Measurements from ENCODE around the gene COBL.
"Not testable (repeated sequence)": the region's sequence is repeated elsewhere in the genome, so short reads cannot be mapped to it uniquely, and the experiment has no call there.

COBL gene

DNA sequence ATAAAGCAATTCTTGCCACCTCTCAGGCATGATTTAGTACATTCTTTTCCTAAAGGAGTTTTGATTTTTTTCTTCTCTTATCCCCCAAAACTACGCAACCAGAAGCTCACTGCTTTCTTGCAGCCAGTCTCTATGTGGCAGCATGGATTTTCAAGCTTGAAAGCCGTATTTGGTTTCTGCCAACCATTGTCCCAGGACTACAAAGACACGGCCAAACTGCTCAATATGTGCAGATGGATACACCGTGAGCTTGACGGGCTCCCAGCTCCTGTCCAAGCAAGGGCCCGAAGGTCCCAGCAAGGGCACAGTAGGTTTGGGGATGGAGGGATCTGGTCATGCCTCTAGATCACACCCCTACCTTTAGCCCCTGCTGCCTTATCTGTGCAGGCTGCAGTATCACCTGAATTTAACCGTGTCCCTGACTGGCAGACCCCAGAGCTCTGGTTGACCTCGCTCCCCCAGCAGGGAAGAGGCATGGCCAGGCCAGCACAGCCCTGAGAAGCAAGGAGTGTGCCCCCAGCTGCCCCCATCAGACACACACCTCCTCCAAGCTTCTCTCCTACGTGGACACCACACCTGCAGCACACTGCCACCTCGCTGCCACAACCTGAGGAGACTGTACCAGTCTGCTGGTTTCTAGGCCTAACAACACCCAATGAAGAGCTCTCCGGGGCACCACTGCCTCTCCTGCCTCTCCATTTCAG lies 86.8 kb downstream of the COBL start:
- no peak for DNase-seq (ENCODE audit: low read depth)

DNA sequence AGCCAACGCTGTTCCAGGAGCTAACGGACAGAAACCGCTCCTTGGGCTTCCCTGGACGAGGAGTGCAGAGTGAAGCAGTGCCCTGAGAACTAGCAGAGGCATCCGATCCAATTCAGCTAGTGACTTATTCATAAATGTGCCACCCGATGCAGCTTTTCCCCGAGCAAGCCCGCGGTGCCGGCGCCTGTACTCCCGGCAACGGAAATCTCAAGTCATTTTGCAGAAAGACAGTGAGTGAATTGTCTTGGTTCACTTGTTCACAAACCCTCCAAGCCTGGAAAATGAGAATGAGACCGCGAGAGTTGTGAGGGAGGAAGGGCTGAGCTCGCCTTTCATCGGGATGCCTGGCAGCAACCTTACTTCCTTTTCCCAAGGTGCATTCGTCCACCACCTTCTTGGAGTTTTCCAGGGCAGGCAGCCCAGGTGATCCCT lies 87.5 kb downstream of the COBL start:
- no peak for DNase-seq (ENCODE audit: low read depth)

DNA sequence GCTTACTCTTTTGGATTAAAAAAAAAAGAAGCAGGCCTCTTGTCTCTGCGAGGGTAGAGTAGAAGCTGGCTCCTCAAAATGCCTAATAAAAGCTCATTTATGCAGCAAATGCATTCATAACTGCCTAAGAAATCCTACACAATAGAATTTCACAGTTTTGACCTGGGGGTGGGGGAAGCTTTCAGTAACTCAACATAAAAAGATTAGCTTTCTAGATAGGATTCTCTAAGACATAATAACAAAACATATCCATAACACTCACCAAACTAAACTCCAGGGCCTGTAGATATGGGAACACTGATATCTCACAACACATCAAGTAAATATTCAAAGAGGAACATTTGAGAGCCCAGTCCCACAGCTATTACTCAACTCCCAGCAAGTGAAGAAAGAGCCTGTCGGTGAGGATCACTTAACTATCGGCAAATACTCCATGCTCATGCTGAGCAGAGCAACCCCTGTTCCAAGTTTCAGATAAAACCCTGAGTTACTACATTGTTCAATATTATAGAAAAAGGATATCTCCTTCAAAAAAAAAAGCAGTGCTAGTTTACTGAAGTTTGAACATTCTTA lies 88.1 kb downstream of the COBL start:
- no peak for DNase-seq (ENCODE audit: low read depth)

DNA sequence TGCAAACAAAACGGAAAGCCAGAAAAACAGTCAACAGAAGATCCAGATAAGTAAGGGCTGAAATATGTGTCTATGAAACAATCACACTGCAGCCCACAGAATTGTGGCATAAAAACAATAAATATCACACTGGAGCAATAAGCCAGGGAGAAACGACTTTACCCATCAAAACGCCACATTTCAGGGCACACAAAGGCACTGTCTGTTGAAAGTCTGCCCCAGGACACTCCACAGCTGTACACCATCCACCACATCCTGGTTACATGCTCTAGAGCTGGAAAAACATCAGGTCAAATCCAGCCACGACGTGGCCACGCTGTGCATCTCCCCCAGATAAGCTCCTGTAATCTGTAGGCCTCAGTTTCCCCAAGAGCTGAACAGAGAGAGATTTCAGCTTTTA lies 88.7 kb downstream of the COBL start:
- no peak for DNase-seq (ENCODE audit: low read depth)

DNA sequence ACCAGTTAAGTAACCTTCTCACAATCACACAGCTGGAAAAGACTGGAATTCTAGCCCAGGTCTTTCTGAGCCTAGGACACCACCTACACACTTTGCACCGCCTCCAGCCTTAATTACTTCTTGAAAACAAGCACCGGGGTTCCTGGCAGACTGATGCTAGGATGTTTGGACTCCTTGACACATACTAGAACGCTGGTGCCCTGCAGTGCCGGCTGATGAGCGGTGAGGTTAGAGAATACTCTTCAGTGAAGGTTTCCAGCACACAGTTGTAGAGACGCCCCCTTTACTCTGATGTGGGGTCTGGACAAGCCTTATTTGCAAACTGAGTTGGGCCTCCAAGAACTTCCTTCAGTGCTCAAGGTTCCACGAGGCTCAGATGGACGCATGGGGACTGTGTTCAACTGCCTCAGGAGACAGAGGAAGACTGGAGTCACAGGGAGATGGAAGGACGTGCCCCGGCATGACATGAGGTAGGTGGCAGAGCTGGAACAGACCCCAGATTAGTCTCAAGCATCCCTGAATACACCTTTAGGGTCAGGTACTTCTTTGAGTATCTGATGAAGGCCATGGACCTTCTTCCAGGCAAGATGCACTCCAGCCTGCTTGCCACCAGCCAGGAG lies 89.6 kb downstream of the COBL start:
- DNase-seq (ENCODE audit: low read depth), result no peak

DNA sequence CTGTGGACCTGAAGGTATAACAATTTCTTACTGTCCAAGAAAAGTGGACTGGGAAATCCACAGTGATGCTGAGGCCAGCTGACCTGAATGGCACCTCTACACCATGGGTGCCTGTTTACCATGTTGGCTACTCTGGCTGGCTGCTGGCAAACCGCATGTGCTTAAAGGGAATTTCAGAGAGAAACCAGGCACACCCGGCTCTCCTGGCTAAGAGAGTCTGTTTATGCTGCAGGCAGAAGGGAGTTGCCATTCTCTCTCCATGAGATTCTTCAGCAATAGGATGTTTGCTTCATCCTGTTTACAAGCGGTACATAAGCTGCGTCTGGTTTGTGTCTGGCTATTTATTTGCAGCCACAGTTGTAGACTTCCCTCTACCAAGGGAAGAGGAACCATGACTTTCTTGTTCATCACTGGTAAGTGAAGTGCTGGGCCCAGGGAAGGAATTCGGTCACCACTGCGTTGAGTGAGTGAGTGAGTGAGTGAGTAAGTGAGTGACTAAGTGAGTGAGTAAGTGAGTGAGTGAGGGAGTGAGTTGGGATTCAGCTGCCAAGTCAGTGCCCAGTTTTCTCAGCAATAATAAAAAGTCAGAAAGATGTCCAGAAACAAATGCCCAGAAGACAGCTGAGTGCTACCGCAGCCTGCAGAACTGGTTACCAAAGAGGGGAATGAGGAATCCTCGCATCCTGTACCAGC lies 90.4 kb downstream of the COBL start:
- no peak for DNase-seq (ENCODE audit: low read depth)

DNA sequence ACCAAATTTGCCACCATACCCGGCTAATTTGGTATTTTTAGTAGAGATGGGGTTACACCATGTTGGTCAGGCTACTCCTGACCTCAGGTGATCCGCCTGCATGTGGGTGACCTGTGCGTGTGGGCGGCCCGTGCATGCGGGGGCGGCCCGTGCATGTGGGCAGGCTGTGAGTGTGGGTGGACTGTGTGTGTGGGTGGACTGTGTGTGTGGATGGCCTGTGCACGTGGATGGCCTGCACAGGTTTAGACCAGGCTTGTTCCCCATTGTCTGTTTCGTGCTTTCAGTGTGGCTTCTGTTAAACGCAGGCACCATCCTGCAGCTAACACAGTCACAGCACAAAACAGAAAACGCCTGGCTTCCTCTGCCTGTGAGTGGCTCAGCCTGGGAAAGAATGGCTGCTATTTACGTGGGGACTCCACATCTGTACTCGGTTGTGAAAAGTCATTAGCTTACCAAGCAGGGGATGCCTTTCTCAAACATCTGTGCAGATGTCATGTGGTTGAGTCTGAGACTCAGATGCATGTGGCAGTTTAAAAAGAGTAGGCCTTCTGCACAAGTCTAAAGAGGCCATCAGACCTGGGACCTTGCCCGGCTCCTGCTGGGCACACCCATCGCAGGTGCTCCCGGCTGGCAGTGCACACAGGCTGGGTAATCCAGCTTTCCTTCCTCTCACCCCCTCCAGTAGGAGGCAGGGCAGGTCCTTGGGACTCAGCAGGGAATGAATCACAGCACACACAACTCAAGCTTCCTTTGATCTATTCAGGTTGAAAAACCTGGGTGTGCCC lies 91.6 kb downstream of the COBL start:
- DNase-seq (ENCODE audit: low read depth), result no peak

DNA sequence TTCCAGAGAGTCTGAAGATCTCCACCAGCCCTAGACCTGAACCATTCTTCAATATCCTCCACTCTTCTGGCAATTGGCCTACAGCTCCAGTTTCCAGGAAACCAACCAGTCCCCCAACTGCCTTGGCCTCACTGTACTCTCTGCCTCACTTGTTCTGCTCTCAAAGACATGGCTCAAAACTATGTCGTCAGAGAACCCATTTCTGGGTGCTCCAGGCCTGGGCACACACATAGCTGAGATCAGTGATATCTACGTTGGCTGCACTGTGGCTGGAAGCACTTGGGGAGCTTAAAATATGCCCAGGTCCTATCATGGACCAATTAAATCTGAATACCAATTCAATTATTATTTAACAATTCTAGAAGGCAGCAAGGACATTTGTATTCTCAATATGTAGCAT lies 93.1 kb downstream of the COBL start:
- no peak for DNase-seq (ENCODE audit: low read depth)

DNA sequence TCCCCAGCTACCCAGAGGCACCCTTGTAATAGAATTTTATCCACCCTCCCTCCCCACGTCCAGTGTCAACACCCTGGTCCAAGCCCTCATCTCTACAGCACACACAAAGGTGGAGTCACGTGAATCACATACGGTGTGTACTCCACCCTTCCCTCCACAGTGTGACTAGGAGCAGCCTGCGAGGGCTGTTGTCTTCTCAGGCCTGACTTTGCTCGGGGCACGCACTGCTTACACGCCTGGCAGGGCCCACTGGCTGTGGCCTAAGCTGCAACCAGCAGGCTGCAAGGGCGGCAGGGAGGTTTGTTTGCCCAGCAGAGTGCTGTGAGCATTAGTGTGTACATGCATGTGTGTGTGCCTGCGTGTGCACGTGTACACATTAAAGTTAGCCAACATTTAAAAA lies 93.7 kb downstream of the COBL start:
- no peak for DNase-seq (ENCODE audit: low read depth)

DNA sequence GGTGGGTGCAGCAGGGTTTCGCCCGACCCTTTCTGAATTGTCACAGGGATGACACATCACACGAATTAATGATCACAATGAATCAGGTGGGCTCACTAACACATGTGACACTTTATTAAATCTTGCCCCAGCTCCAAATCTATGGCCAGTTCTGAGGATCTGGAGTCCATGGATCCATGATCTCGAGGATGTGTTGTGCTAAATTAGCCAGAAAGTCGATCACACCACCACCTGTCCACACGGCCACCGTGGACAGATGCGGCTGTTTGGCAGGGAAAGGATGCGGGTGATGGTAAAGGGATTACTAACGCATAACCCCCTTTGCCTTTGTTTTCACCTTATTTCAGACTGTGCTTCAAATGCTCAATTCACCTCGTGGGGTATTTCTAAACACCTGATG lies 96.4 kb downstream of the COBL start:
- DNase-seq (ENCODE audit: low read depth), result no peak

DNA sequence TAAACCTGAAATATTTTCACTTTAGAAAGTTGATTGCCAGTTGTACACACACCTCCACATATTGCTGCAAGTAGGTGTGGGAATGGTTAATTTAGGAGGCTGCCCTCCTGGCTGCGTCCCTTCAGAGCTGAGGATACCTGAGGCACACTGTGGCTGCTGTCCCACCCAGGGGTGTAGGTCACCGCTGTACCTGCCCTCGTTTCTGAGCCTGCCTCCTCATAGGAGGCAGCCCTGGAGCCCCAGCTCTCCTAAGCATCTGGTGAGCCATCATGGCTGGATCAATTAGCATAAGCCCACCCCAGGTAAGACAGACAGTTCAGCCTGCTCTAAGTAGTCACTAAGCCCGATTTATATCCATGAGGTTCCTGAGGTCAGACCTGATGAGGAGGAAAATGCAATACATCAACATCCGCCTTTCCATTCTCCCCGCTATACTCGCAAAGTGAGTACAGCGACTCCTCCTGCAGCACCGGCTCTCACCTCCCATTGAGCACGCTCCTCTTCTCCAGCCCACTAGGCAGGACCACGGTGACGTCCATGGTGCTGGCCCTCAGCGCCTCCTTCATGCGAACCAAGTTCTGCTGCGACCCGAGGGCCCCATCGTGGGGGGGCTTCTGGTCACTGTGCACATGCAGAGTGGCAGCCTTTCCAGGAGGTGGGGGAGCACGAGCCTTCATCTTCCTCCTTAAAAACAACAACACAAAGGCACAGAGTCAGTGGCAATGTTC lies 97.2 kb downstream of the COBL start:
- DNase-seq (ENCODE audit: low read depth), result no peak

DNA sequence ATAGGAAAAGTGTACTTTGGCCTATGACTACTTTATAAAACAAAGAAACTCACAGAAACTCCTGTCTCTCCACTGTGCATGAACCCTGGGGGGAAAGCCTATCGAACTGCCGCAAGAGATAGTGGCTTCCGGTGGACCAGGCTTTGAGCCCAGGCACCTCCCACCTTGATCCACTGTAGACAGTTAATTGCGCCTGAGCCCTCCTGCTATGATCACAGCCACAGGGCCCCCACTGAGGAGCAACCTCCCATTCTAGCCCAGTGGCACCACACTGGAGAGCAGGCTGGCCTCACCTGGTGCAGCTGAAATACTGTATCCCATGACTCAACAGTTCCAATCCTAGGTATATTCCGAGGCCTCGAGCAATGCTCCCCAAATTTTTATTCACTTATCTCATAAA lies 98.8 kb downstream of the COBL start:
- no peak for DNase-seq (ENCODE audit: low read depth)

DNA sequence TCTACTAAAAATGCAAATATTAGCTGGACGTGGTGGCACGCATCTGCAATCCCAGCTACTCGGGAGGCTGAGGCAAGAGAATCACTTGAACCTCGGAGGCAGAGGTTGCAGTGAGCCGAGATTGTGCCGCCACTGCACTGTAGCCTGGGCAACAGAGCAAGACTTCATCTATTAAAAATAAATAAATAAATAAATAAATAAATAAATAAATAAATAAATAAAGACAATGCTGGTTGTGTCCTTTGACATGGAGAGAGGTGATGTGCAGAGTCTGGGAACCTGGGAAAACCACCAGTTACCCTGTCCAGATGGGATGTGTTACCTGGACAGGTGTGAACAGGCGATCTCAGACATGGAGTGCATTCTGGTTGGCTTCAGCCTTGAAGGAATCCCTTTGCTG lies 102.5 kb downstream of the COBL start:
- no peak for DNase-seq (ENCODE audit: low read depth)

DNA sequence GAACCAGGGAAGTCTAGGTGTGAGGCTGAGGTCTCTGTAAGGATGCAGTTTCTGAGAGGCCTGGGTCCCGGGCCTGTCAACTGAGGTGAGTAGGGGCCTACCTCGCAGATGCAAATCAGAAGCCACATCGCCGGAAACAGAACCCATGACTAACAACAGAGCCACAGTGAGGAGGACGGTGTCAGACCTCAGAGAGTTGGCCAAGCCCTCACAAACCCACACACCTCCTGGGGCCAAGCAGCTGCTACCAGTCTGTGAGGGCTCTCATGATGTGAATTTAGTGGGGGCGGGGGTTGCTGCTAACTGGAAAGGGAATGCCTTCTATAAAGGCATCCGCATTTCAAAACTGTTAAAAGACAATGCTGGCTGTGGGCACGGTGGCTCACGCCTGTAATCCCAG lies 103.0 kb downstream of the COBL start:
- no peak for DNase-seq (ENCODE audit: low read depth)

DNA sequence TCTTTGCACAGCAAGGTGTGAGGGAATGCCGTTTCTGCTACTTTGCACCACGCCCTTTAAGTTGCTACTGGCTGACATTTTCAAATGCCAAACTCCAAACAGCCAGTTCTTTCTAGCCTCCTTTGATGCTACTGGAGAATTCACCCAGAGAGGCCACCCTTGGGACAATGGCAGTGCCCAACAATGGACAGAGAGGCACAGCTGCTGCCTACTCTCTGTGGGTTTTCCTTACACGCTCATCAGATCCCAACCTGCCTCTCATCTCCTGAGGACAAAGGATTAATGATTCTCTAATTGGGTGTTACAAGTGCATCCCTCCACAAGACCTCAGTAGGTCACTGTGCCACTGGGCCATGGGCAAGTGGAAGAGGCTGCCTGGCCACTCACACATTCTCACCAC lies 105.8 kb downstream of the COBL start:
- no peak for DNase-seq (ENCODE audit: low read depth)

DNA sequence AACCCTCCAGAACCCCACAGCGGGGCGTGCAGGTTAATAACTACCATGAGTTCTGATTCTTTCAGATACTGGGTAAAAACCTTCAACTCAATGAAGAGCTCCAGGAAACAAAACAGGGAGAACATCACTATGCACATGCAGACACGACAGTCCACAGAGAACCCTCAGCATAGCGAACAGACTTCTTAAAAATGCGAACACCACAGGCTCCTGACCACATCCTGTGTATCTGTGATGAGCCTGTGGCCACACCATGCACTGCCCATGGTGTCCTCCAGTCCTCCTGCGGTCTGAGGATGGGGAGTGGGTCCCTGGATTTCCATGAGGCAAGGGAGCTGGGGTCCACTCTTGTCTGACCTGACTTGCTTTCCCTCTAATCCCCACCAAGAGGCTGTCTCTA lies 107.2 kb downstream of the COBL start:
- no peak for DNase-seq (ENCODE audit: low read depth)

DNA sequence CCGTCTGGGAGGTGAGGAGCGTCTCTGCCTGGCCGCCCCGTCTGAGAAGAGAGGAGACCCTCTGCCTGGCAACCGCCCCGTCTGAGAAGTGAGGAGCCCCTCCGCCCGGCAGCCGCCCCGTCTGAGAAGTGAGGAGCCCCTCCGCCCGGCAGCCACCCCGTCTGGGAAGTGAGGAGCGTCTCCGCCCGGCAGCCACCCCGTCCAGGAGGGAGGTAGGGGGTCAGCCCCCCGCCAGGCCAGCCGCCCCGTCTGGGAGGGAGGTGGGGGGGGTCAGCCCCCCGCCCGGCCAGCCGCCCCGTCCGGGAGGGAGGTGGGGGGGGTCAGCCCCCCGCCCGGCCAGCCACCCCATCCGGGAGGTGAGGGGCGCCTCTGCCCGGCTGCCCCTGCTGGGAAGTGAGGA lies 108.5 kb downstream of the COBL start:
- DNase-seq (ENCODE audit: low read depth), result not testable (repeated sequence)

DNA sequence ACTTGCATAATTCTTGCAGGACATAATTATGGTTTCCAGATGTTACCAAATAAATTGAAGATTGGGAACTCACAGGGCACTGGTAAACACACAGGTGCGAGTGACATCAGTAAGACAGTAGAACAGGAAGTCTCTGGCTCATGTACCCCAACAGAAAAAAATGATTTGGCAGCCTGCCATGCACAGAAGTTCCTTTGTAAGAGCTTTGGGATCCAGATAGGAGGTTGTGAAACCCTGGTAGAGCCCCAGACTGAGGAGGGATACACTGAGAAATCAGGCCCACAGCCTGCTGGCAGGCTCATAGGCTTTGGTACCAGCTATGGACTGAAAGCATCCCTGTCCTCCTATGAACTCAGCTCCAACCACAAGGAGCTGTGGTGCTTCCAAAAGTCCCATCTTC lies 118.0 kb downstream of the COBL start:
- DNase-seq (ENCODE audit: low read depth), result no peak

DNA sequence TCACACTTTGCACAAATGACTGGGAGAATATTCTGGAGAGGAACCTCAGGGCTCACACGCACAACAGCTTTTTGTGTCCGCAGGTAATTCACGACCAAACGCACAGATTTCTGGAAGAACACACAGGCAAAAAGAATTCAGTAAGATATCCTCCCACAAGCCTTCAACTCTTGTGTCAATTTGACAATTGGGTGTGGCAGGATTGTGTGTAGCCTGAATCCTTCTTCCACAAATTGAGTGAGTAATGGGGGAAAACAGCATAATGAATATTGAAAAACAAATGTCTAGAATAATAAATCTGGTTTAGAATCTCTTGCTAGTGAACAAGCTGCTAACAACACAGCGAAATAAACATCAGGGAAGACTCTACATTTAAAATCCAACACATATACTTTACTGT lies 125.6 kb downstream of the COBL start:
- no peak for DNase-seq (ENCODE audit: low read depth)

DNA sequence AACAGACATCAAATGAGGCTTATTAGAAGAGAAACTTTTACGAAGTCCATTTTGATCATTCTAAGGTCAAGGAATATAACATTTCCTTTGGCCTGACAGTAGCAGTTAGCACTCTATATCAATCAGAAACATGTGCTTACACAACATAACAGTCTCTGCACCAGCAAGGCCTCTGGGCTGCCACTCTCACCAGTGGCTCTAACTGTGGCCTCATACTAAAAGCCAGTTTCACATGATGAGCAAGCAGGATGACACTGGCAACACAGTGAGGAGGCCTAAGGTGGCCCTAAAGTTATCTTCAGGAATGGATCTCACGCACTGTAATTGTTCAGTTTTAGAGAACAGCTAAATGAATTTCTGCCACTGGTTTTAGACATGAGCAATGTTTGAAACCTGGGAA lies 126.8 kb downstream of the COBL start:
- no peak for DNase-seq (ENCODE audit: low read depth)

DNA sequence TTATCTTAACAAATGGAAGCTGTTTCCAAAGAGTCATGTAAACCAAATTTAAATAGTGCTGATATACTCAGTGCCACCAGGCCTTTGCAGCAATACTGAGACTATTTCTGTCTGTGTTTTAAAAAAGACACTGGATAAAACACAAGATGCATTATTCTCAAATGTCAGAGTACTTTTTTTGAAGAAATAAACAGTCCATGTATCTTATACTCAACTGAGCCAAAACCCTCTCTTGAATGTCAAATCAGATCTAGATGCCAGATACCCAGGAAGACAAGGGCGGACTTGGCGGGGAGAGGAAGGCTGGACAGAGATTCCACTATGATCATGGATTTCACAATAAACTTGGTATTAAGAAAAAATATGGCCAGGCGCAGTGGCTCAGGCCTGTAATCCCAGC lies 127.6 kb downstream of the COBL start:
- DNase-seq (ENCODE audit: low read depth), result no peak

DNA sequence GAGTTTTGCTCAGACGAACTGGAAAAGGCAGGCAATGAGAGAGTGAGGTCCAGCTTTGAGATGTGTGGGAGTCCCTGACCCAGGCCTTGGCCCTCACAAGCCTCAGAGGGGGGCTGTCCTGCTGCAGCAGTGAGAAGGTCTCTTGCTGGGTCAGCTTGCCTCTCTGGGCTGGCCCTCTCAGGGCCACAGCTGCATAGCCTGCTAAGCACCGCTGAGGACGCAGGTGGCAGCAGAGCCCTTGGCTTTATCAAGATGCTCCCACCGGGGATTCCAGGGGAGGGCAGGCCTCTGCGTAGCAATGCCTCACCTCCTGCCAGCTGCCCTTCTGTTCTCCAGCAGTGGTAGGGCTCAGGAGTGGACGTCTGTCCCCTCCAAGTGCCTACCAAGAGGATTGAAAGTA lies 128.7 kb downstream of the COBL start:
- no peak for DNase-seq (ENCODE audit: low read depth)

Data from CMK (cell line).